ENCODE measurements around the gene PFKL.

The PFKL gene

GRCh38 chr21:44314561-44314960, 14.7 kb downstream of the PFKL start:
- no peak for DNase-seq

GRCh38 chr21:44315691-44316203, 15.9 kb downstream of the PFKL start:
- no peak for DNase-seq

GRCh38 chr21:44316277-44316900, 16.5 kb downstream of the PFKL start:
- DNase-seq, result no peak

- DNase-seq, result no peak
These were observed 17.5 kb downstream of the PFKL start for GRCh38 chr21:44317241-44317782.

GRCh38 chr21:44317871-44318270, 18.0 kb downstream of the PFKL start:
- DNase-seq, result no peak

- DNase-seq, result no peak
These were observed 18.8 kb downstream of the PFKL start for GRCh38 chr21:44318489-44319285.

GRCh38 chr21:44319407-44320065, 19.7 kb downstream of the PFKL start:
- DNase-seq, result no peak

- DNase-seq, result no peak
These were observed 21.0 kb downstream of the PFKL start for GRCh38 chr21:44320847-44321246.

GRCh38 chr21:44321846-44322450, 22.1 kb downstream of the PFKL start:
- no peak for DNase-seq

- no peak for DNase-seq
These were observed 22.9 kb downstream of the PFKL start for GRCh38 chr21:44322621-44323325.

GRCh38 chr21:44323591-44323990, 23.7 kb downstream of the PFKL start:
- no peak for DNase-seq

GRCh38 chr21:44324106-44324853, 24.4 kb downstream of the PFKL start:
- no peak for DNase-seq

GRCh38 chr21:44324854-44325107, 24.9 kb downstream of the PFKL start:
- DNase-seq, result no peak

GRCh38 chr21:44325386-44326271, 25.8 kb downstream of the PFKL start:
- no peak for DNase-seq

GRCh38 chr21:44326272-44326647, 26.4 kb downstream of the PFKL start:
- no peak for DNase-seq

- DNase-seq, result no peak
These were observed 27.1 kb downstream of the PFKL start for GRCh38 chr21:44326716-44327602.

- DNase-seq, result no peak
These were observed 27.7 kb downstream of the PFKL start for GRCh38 chr21:44327603-44327974.

GRCh38 chr21:44328242-44328895, 28.5 kb downstream of the PFKL start:
- DNase-seq, result no peak

All from fibroblast of upper back skin (primary cell).